Testis (tissue), 3 donors: Measurements from ENCODE around the gene NDUFV3. TPM values are rescaled to one million over a fixed set of nuclear protein-coding genes. Genes with fewer than 3 reads are reported as not detected.
A peak's percentile ranks its signal among the peaks of the same experiment; 100 is the strongest.

ENCODE experiments used
- DNase-seq: peaks from one replicate; pipeline ENCODE4 v3.0.0-alpha.2; 2019
- H3K27ac ChIP-seq, 2 donors: fragments of 200-600 bp; sonication (generic); one replicate each; pipeline ENCODE4 v1.5.1; 2019
- H3K27me3 ChIP-seq: fragments of 200-600 bp; sonication (generic); one replicate; pipeline ENCODE4 v1.5.1; 2019
- H3K36me3 ChIP-seq: fragments of 200-600 bp; sonication (generic); one replicate; pipeline ENCODE4 v1.5.1; 2017; ENCODE audit warnings: low read depth; ENCODE audit errors: missing control alignments
- H3K4me1 ChIP-seq: fragments of 200-600 bp; sonication (generic); one replicate; pipeline ENCODE4 v1.5.1; 2019
- H3K4me3 ChIP-seq, 2 donors: fragments of 200-600 bp; sonication (generic); one replicate each; pipeline ENCODE4 v1.5.1; 2017 to 2019
- H3K9me3 ChIP-seq: fragments of 200-600 bp; sonication (generic); one replicate; pipeline ENCODE4 v1.5.1; 2017
- POLR2A ChIP-seq: fragments of 450-650 bp; IDR thresholded peaks from one replicate; pipeline ENCODE4 v1.6.1; 2017; ENCODE audit warnings: antibody characterized with exemption, mild to moderate bottlenecking, moderate library complexity
- WGBS, 2 donors: methylation state at CpG; one replicate each; pipeline ENCODE4 v1.1.5; 2018; 5-methylcytosine and 5-hydroxymethylcytosine counted together
- intact Hi-C: fragments of 100-400 bp; cut with DNase I; formaldehyde crosslinking; loops from one replicate; pipeline ENCODE4 v1.15.1; 2023; ENCODE audit warnings: low total_unique reads
- polyA plus RNA-seq: library from polyadenylated mRNA; stranded (reverse); fragments of 350-450 nt; fragmentation: Illumina TruSeq; extraction: RNeasy Lipid Tissue Mini Kit (QIAGEN cat#74804); gene quantifications from one replicate; pipeline ENCODE4 v1.2.3, GENCODE V29; 2014; ENCODE audit warnings: low read depth, low replicate concordance; ENCODE audit not compliant: insufficient read depth
- total RNA-seq, 2 donors: library from RNA; depleted of rRNA; stranded (reverse); fragments of >200 nt; gene quantifications; one replicate each; pipeline ENCODE4 v1.2.3, GENCODE V29; 2016
- TF ChIP-seq, protein P1 (sequence below), 3 experiments: fragments of 450-650 bp in 2 of 3; fragments of 200-600 bp in 1 of 3; sonication (generic) in 1 of 3; IDR thresholded peaks; one replicate each; pipeline ENCODE4 v1.5.1; 2016 to 2019; ENCODE audit warnings: antibody characterized with exemption in 3 of 3, mild to moderate bottlenecking in 2 of 3, moderate library complexity in 1 of 3

The NDUFV3 gene
- total and polyA plus RNA-seq, 3 donors from 2014 or later = 35.2 to 53.3 (median 37.8) TPM

DNA sequence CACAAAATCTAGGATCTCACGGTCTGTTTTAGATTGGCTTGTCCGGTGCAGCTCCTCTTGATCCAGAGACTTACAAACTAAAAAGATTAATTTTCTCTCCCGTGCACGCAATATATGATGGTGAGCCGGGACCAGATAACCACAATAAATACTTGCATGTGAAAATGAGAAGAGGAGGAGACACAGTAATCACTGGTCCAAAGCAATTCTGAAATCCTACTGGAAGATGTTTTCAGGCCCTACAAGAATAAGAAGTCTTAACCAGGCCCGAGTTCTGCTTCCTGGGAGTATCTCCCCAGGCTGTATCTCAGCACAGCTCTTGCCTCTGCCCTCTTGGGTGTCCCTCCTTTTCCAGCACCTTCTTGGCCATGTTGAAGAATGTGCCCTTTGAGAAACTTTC is 12.8 kb upstream of the NDUFV3 start:
- intact Hi-C loops = no loop called here
- H3K4me3 ChIP-seq = peak overlapping the region in 1 of 2 donors; percentile 99
- no peaks in the 10 kb centered on the region for H3K9me3 ChIP-seq
- no peaks in the 10 kb centered on the region for H3K27me3 ChIP-seq
- DNase-seq = no peak
- peaks cover 10% of the 10 kb centered on the region for H3K4me1 ChIP-seq
- H3K36me3 ChIP-seq = no peaks in the 10 kb centered on the region
- no peak for TF ChIP-seq POLR2A
- TF ChIP-seq, protein P1, sequence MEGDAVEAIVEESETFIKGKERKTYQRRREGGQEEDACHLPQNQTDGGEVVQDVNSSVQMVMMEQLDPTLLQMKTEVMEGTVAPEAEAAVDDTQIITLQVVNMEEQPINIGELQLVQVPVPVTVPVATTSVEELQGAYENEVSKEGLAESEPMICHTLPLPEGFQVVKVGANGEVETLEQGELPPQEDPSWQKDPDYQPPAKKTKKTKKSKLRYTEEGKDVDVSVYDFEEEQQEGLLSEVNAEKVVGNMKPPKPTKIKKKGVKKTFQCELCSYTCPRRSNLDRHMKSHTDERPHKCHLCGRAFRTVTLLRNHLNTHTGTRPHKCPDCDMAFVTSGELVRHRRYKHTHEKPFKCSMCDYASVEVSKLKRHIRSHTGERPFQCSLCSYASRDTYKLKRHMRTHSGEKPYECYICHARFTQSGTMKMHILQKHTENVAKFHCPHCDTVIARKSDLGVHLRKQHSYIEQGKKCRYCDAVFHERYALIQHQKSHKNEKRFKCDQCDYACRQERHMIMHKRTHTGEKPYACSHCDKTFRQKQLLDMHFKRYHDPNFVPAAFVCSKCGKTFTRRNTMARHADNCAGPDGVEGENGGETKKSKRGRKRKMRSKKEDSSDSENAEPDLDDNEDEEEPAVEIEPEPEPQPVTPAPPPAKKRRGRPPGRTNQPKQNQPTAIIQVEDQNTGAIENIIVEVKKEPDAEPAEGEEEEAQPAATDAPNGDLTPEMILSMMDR (IDR thresholded peaks at IDR 0.05) = no peak
- 67 to 80% methylated on average over 6 of the region's 6 CpGs for WGBS, 2 donors
- H3K27ac ChIP-seq = no peak overlapping the region

DNA sequence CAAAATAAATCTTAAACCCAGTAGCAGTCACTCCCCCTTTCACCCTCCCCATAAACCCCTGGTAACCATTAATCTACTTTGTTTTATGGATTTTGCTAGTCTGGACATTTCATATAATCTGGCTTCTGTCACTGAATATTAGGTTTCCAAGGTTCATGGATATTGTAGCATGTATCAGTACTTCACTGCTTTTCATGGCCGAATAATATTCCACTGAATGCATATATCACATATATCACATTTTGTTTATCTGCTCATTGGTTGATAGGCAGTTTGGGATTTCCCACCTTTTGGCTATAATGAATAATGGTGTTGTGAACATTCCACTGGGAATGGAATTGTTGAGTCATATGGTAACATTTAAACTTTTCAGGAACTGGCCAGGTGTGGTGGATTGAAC is 9.2 kb upstream of the NDUFV3 start:
- Histone ChIP-seq H3K9me3 (no peaks in the 10 kb centered on the region), H3K36me3 (no peaks in the 10 kb centered on the region), H3K27ac (no peak overlapping the region), H3K4me3 (no peak overlapping the region), H3K4me1 (peaks cover 4% of the 10 kb centered on the region), H3K27me3 (no peaks in the 10 kb centered on the region)
- 39 to 97% methylated on average over 1 of the region's 1 CpG for WGBS, 2 donors
- DNase-seq = no peak
- intact Hi-C loops = no loop called here
- no peak for TF ChIP-seq POLR2A
- TF ChIP-seq, protein P1 (IDR thresholded peaks at IDR 0.05) = no peak

DNA sequence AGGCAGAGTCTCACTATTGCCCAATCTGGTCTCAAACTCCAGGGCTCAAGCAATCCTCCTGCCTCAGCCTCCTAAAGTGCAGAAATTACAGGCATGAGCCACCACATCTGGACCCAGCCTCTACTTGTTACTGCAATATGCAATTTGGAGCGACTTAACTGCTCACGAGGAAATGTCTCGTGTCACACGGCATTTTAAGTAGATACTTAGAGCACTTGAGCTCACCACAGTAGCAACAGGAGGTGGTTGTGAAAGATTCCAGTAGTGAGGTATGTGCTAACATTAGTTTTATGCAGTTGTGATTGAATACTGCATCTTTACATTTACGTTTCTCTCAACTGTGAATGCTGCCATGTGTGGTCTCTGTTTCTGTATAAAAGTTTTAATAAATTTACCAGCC is 5.8 kb upstream of the NDUFV3 start:
- H3K4me3 ChIP-seq = no peak overlapping the region
- WGBS, 2 donors = 96% methylated on average over 5 of the region's 5 CpGs
- H3K27ac ChIP-seq = no peak overlapping the region
- no peaks in the 10 kb centered on the region for H3K27me3 ChIP-seq
- no peaks in the 10 kb centered on the region for H3K4me1 ChIP-seq
- H3K9me3 ChIP-seq = no peaks in the 10 kb centered on the region
- H3K36me3 ChIP-seq = no peaks in the 10 kb centered on the region
- TF ChIP-seq, protein P1 (IDR thresholded peaks at IDR 0.05) = no peak
- no peak for TF ChIP-seq POLR2A
- no peak for DNase-seq
- intact Hi-C loops = no loop called here

DNA sequence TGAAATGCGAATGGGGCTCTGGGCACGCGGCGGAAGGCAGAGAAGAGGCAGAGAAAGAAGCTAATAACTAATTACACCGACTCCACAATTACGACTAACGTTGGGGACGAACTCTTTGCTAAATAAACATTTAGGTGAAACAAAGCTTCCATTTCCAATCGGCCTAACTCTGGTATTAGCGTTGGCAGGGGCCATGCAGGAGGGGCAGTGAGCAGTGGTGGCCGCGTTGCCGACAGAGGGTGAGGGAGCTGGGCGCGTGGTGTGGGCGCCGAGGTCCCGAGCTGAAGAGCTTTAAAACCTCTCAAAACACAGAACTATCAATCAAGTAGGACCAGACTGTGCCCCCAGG is 553 bp upstream of the NDUFV3 start:
- no peak for DNase-seq
- H3K27ac ChIP-seq = peak overlapping the region; percentile 71 to 93
- intact Hi-C loops = no loop called here
- no peaks in the 10 kb centered on the region for H3K36me3 ChIP-seq
- TF ChIP-seq, protein P1 (IDR thresholded peaks at IDR 0.05) = no peak
- no peak for TF ChIP-seq POLR2A
- no peaks in the 10 kb centered on the region for H3K4me1 ChIP-seq
- no peaks in the 10 kb centered on the region for H3K9me3 ChIP-seq
- no peaks in the 10 kb centered on the region for H3K27me3 ChIP-seq
- WGBS, 2 donors = 6 to 9% methylated on average over 18 of the region's 18 CpGs
- H3K4me3 ChIP-seq = peak overlapping the region; percentile 94 to 97

DNA sequence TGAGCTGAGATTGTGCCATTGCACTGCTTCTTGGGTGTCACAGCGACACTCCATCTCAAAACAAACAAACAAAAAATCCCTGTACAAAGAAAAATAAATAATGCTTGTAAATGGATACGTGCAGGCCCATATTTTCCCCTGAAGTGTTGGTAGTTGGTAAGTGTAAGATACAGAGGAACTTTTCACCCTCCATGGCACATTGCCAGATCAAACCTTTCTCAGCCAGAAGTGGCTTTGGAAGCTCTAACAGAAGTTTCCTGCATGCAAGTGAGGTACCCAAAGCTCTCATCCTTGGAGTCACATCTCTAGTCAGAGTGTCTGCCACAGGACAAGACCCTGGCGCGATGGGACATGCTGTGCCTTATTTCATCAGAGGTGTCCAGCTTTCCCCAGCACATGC is 7.3 kb downstream of the NDUFV3 start:
- WGBS, 2 donors = 77 to 81% methylated on average over 4 of the region's 4 CpGs
- Histone ChIP-seq H3K4me3 (no peak overlapping the region), H3K4me1 (no peaks in the 10 kb centered on the region), H3K9me3 (no peaks in the 10 kb centered on the region), H3K27ac (no peak overlapping the region), H3K27me3 (no peaks in the 10 kb centered on the region), H3K36me3 (no peaks in the 10 kb centered on the region)
- TF ChIP-seq POLR2A = no peak
- TF ChIP-seq, protein P1 (IDR thresholded peaks at IDR 0.05) = no peak
- DNase-seq = no peak
- intact Hi-C loops = no loop called here
